Tibial artery (tissue), 4 donors: ENCODE results near the gene ZSWIM6.

Source experiments
- DNase-seq, 2 donors: peaks; one replicate each; pipeline ENCODE4 v3.0.0-alpha.2; 2019
- H3K27ac ChIP-seq, 2 donors: fragments of 200-600 bp; sonication (generic) in 1 of 2; 1 replicate in 1 of 2; 2 replicates in 1 of 2; pipeline ENCODE4 v1.5.1; 2018 to 2019; ENCODE audit warnings: mild to moderate bottlenecking in 1 of 2
- H3K27me3 ChIP-seq, 2 donors: fragments of 200-600 bp; sonication (generic) in 1 of 2; one replicate each; pipeline versions ENCODE4 v1.5.1 to v1.6.0; 2016 to 2019
- H3K36me3 ChIP-seq, 3 donors: fragments of 200-600 bp; sonication (generic) in 2 of 3; one replicate each; pipeline ENCODE4 v1.5.1; 2016 to 2019; ENCODE audit warnings: mild to moderate bottlenecking in 2 of 3
- H3K4me1 ChIP-seq, 4 donors: fragments of 200-600 bp; sonication (generic) in 2 of 4; 1 replicate in 3 of 4; 2 replicates in 1 of 4; pipeline ENCODE4 v1.5.1; 2016 to 2019
- H3K4me3 ChIP-seq, 2 donors: fragments of 200-600 bp; sonication (generic) in 1 of 2; 1 replicate in 1 of 2; 2 replicates in 1 of 2; pipeline ENCODE4 v1.5.1; 2018 to 2019; ENCODE audit warnings: mild to moderate bottlenecking in 2 of 2
- H3K9me3 ChIP-seq, 3 donors: fragments of 200-600 bp; sonication (generic) in 1 of 3; one replicate each; pipeline ENCODE4 v1.5.1; 2016 to 2019
- CTCF ChIP-seq, 2 experiments: fragments of 200-600 bp in 1 of 2; fragments of 450-650 bp in 1 of 2; IDR thresholded peaks; one replicate each; pipeline ENCODE4 v1.5.1; 2017 to 2019; ENCODE audit warnings: antibody characterized with exemption in 2 of 2, mild to moderate bottlenecking in 1 of 2, moderate library complexity in 1 of 2
- intact Hi-C: fragments of 100-400 bp; cut with DNase I; formaldehyde crosslinking; loops from one replicate; pipeline ENCODE4 v1.15.0; 2023; ENCODE audit warnings: low total_unique reads

ZSWIM6 gene

GRCh38 chr5:61311836-61312808 lies 19.9 kb upstream of the ZSWIM6 start:
- intact Hi-C loops: no loop called here
- H3K27ac ChIP-seq: peak overlapping the region; percentile 61 to 65
- no peak for DNase-seq
- no peak overlapping the region for H3K4me3 ChIP-seq
- no peaks in the 10 kb centered on the region for H3K27me3 ChIP-seq
- peaks cover 0 to 39% (median 13%) of the 10 kb centered on the region in 4 donors for H3K4me1 ChIP-seq
- no peaks in the 10 kb centered on the region for H3K36me3 ChIP-seq
- TF ChIP-seq CTCF (IDR thresholded peaks at IDR 0.05): no peak
- H3K9me3 ChIP-seq: no peaks in the 10 kb centered on the region

GRCh38 chr5:61313960-61314681 lies 17.9 kb upstream of the ZSWIM6 start:
- Histone ChIP-seq H3K27ac (peak overlapping the region; percentile 49 to 65), H3K9me3 (no peaks in the 10 kb centered on the region), H3K36me3 (no peaks in the 10 kb centered on the region), H3K4me1 (peaks cover 0 to 50% (median 13%) of the 10 kb centered on the region in 4 donors), H3K27me3 (no peaks in the 10 kb centered on the region), H3K4me3 (no peak overlapping the region)
- intact Hi-C loops: no loop called here
- DNase-seq: peak; percentile 33 to 71
- TF ChIP-seq CTCF (IDR thresholded peaks at IDR 0.05): no peak

GRCh38 chr5:61318376-61318775 lies 13.7 kb upstream of the ZSWIM6 start:
- no peak for TF ChIP-seq CTCF (IDR thresholded peaks at IDR 0.05)
- no peak overlapping the region for H3K27ac ChIP-seq
- no peak for DNase-seq
- peaks cover 0 to 38% (median 6%) of the 10 kb centered on the region in 4 donors for H3K4me1 ChIP-seq
- no peaks in the 10 kb centered on the region for H3K27me3 ChIP-seq
- intact Hi-C loops: no loop called here
- no peaks in the 10 kb centered on the region for H3K9me3 ChIP-seq
- H3K4me3 ChIP-seq: no peak overlapping the region
- no peaks in the 10 kb centered on the region for H3K36me3 ChIP-seq

- H3K4me3 ChIP-seq: no peak overlapping the region
- intact Hi-C loops: no loop called here
These were observed 12.5 kb upstream of the ZSWIM6 start for GRCh38 chr5:61319388-61320146.

More at GRCh38 chr5:61319388-61320146, 12.5 kb upstream of the ZSWIM6 start:
- Histone ChIP-seq H3K36me3 (no peaks in the 10 kb centered on the region), H3K4me1 (peaks cover 0 to 27% (median under 1%) of the 10 kb centered on the region in 4 donors), H3K9me3 (no peaks in the 10 kb centered on the region), H3K27ac (no peak overlapping the region), H3K27me3 (no peaks in the 10 kb centered on the region)
- TF ChIP-seq CTCF (IDR thresholded peaks at IDR 0.05): no peak
- DNase-seq: no peak
